Upper lobe of left lung (tissue), 6 donors: ENCODE results near the gene ARHGEF6. TPM values are rescaled to one million over a fixed set of nuclear protein-coding genes. Genes with fewer than 3 reads are reported as not detected.
A peak's percentile ranks its signal among the peaks of the same experiment; 100 is the strongest.

Experiments
- ATAC-seq, 2 donors: fragments of 200-7000 bp; cut with Tn5 transposase; one replicate each; pipeline ENCODE4 v1.9.1; 2022; ENCODE audit warnings: mild to moderate bottlenecking in 2 of 2, moderate library complexity in 2 of 2; ENCODE audit not compliant: low FRiP score in 2 of 2
- DNase-seq, 2 donors: peaks; one replicate each; pipeline ENCODE4 v3.0.0-alpha.2; 2019 to 2020
- H3K27ac ChIP-seq, 4 donors: fragments of 200-600 bp; sonication (generic); one replicate each; pipeline ENCODE4 v1.5.1; 2016 to 2019
- H3K27me3 ChIP-seq, 4 donors: fragments of 200-600 bp; sonication (generic); one replicate each; pipeline ENCODE4 v1.5.1; 2017 to 2019
- H3K36me3 ChIP-seq, 4 donors: fragments of 200-600 bp; sonication (generic); one replicate each; pipeline ENCODE4 v1.5.1; 2016 to 2019
- H3K4me1 ChIP-seq, 4 donors: fragments of 200-600 bp; sonication (generic); one replicate each; pipeline ENCODE4 v1.5.1; 2018 to 2019
- H3K4me3 ChIP-seq, 4 donors: fragments of 200-600 bp; sonication (generic); one replicate each; pipeline ENCODE4 v1.5.1; 2017 to 2019; ENCODE audit warnings: mild to moderate bottlenecking in 2 of 4, moderate library complexity in 1 of 4
- H3K9me3 ChIP-seq, 4 donors: fragments of 200-600 bp; sonication (generic); one replicate each; pipeline ENCODE4 v1.5.1; 2018 to 2019
- CTCF ChIP-seq, 6 experiments: fragments of 450-650 bp in 4 of 6; fragments of 200-600 bp in 2 of 6; sonication (generic) in 2 of 6; IDR thresholded peaks; one replicate each; pipeline ENCODE4 v1.5.1; 2016 to 2019; ENCODE audit warnings: antibody characterized with exemption in 6 of 6
- EP300 ChIP-seq, 4 donors: sonication (generic); formaldehyde crosslinking; IDR thresholded peaks; one replicate each; pipeline ENCODE4 v1.5.1; 2017; ENCODE audit warnings: antibody characterized with exemption in 4 of 4, control low read depth in 2 of 4
- POLR2A ChIP-seq, 4 donors: fragments of 450-650 bp; IDR thresholded peaks; one replicate each; pipeline ENCODE4 v1.5.1; 2016 to 2017; ENCODE audit warnings: antibody characterized with exemption in 4 of 4, mild to moderate bottlenecking in 2 of 4
- POLR2AphosphoS5 ChIP-seq, 2 donors: sonication (generic); formaldehyde crosslinking; IDR thresholded peaks; one replicate each; pipeline ENCODE4 v1.5.1; 2017; ENCODE audit warnings: antibody characterized with exemption in 2 of 2
- WGBS, 2 donors: methylation state at CpG; one replicate each; pipeline ENCODE4 v1.1.5; 2017 to 2018; 5-methylcytosine and 5-hydroxymethylcytosine counted together
- total RNA-seq, 6 donors: library from RNA; depleted of rRNA in 4 of 6; stranded (reverse); fragments of >200 nt in 4 of 6; gene quantifications; one replicate each; pipeline versions ENCODE4 v1.1.0 to v1.2.1, GENCODE V29; 2016 to 2021
- donor health status: DM: no; HTN: no; CAD: no; lungs with moderate emphysema.
- donor health status: DM: no; HTN: yes; CAD: no; lungs with severe emphysema.

The ARHGEF6 gene
- total RNA-seq, 6 donors from 2014 or later: 21.7 to 30.9 (median 27.0) TPM

- Histone ChIP-seq H3K27me3 (no peaks in the 10 kb centered on the region), H3K9me3 (no peaks in the 10 kb centered on the region), H3K36me3 (no peaks in the 10 kb centered on the region), H3K4me3 (peak overlapping the region; percentile 11 to 73 (median 62)), H3K4me1 (peaks cover 0 to 10% (median 6%) of the 10 kb centered on the region in 4 donors), H3K27ac (peak overlapping the region; percentile 84 to 90 (median 86))
- ATAC-seq (peak; percentile 76 to 92), DNase-seq (peak; percentile 76 to 91)
- TF ChIP-seq CTCF (IDR thresholded peaks at IDR 0.05): peak; percentile 28 to 76 (median 42)
- no peak for TF ChIP-seq EP300 (IDR thresholded peaks at IDR 0.05)
- peak; percentile 27 to 37 for TF ChIP-seq POLR2AphosphoS5 (IDR thresholded peaks at IDR 0.05)
- peak in 2 of 4 donors; percentile 21 to 66 for TF ChIP-seq POLR2A (IDR thresholded peaks at IDR 0.05)
- WGBS, 2 donors: 0 to 41% methylated on average over 5 to 71 of the region's 78 CpGs
Observed at GRCh38 chrX:136767104-136767941, 13.4 kb downstream of the ARHGEF6 start.

DNA sequence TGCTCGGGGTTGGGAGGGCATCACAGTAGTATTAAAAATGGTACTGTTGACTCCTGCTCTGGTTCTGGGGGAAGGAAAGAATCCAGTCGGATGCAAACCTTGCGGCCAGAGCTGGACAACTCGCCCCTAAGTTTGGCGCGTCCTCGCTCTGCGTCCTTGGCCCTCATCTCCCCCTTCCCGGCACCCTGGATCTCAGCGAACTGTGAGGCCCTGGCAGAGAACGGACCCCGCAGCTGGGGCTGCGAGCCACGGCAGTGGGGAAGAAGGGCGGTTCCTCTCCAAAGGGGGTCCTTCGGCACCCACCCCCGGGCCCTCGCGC, 14.0 kb downstream of the ARHGEF6 start:
- Histone ChIP-seq H3K27ac (peak overlapping the region; percentile 84 to 90 (median 86)), H3K36me3 (no peaks in the 10 kb centered on the region), H3K27me3 (no peaks in the 10 kb centered on the region), H3K4me3 (peak overlapping the region; percentile 11 to 73 (median 62)), H3K4me1 (peaks cover 0 to 10% (median 6%) of the 10 kb centered on the region in 4 donors), H3K9me3 (no peaks in the 10 kb centered on the region)
- 39% methylated on average over 16 of the region's 19 CpGs; no CpG with 5 or more reads in 1 of the 2 donors for WGBS, 2 donors
- TF ChIP-seq CTCF (IDR thresholded peaks at IDR 0.05) (no peak), POLR2A (IDR thresholded peaks at IDR 0.05) (no peak)
- peak; percentile 23 to 42 for ATAC-seq
- DNase-seq: no peak

DNA sequence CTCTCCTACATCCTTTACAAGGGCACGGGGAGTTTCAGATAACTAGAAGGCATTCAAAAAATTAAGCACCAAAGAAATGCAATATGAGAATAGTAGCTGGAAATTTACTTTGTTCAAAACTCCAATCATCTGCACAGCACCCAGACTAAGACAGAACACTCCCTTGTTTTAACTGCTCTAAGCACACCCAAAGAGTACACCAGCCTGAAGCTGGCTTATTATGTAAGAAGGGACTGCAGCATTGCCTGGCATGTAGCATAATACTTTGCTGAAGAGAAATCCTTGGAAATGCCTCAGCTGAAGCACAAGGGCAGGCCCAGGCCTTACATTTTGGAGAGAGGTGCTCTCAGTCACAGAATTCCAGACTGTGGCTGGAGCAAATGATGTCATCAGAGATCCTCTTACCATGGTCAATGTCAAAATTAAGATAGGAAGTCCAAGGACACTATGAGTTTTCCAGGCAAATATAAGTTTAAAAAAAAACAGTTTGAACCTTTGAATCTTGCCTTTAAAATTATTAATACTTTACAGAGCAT, 14.8 kb downstream of the ARHGEF6 start:
- H3K27me3 ChIP-seq: no peaks in the 10 kb centered on the region
- ATAC-seq (no peak), DNase-seq (no peak)
- H3K27ac ChIP-seq: peak overlapping the region in 1 of 4 donors; percentile 9
- TF ChIP-seq EP300 (IDR thresholded peaks at IDR 0.05) (no peak), POLR2AphosphoS5 (IDR thresholded peaks at IDR 0.05) (no peak), POLR2A (IDR thresholded peaks at IDR 0.05) (no peak), CTCF (IDR thresholded peaks at IDR 0.05) (no peak)
- peak overlapping the region in 3 of 4 donors; percentile 59 to 73 (median 64) for H3K4me3 ChIP-seq
- no peaks in the 10 kb centered on the region for H3K9me3 ChIP-seq
- whole genome bisulfite sequencing, 2 donors: 43 to 63% methylated on average over 1 of the region's 1 CpG
- peaks cover 0 to 10% (median 6%) of the 10 kb centered on the region in 4 donors for H3K4me1 ChIP-seq
- H3K36me3 ChIP-seq: no peaks in the 10 kb centered on the region

DNA sequence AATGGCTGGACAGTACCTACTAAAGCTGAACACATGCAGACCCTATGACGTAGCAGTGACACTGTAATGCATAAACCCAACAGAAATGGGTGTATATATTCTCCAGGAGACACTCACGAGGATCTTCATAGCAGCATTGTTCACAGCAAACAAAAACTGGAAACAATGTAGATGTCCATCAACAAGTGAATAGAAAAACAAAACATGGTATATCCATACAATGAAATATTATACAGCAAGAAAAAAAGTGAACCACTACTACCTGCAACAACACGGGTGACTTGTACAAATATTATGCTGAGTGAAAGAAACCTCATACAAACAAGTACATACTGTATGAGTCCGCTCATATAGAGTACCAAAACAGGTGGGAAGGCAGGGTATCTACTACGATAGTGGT, 16.5 kb downstream of the ARHGEF6 start:
- ATAC-seq (no peak), DNase-seq (no peak)
- Histone ChIP-seq H3K9me3 (no peaks in the 10 kb centered on the region), H3K4me3 (no peak overlapping the region), H3K27me3 (no peaks in the 10 kb centered on the region), H3K36me3 (no peaks in the 10 kb centered on the region), H3K27ac (no peak overlapping the region), H3K4me1 (peaks cover 0 to 10% (median 6%) of the 10 kb centered on the region in 4 donors)
- WGBS, 2 donors: 86 to 97% methylated on average over 5 of the region's 5 CpGs
- TF ChIP-seq POLR2AphosphoS5 (IDR thresholded peaks at IDR 0.05) (no peak), EP300 (IDR thresholded peaks at IDR 0.05) (no peak), POLR2A (IDR thresholded peaks at IDR 0.05) (no peak), CTCF (IDR thresholded peaks at IDR 0.05) (no peak)
